HG02870 (cell line): ENCODE data around the gene MUTYH.
"Not testable (repeated sequence)": the region's sequence is repeated elsewhere in the genome, so short reads cannot be mapped to it uniquely, and the experiment has no call there.

Experiments
- ATAC-seq: cut with Tn5 transposase; IDR thresholded peaks from one replicate; pipeline ENCODE4 v1.9.1; 2021; ENCODE audit warnings: mild to moderate bottlenecking, moderate library complexity; ENCODE audit not compliant: unreplicated experiment

MUTYH gene

DNA sequence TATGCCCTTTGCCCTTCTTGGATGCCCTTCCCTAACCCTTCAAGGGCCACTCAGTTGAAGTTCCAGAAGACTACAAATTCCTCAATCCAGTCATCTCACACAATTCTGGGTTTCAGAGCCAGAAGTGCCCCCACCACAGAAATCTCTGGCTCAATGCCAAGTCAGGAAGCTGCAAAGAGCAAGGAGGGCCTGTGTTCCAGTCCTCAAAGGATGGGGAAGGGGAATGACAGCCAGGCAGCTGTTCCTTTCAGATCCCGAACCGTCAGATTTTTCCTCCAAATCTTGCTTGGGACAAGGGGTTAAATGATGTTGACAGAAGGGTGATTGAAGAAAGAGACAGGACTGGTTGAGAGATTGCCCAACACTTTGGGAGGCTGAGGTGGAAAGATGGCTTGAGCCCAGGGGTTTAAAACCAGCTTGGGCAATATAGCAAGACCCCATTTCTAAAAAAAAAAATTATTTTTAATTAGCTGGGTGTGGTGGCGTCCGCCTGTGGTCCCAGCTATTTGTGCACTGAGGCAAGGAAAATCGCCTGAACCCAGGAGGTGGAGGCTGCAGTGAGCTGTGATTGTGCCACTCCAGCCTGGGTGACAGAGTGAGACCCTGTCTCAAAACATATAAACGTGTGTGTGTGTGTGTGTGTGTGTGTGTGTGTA, 14.3 kb downstream of the MUTYH start:
- no peak for ATAC-seq

DNA sequence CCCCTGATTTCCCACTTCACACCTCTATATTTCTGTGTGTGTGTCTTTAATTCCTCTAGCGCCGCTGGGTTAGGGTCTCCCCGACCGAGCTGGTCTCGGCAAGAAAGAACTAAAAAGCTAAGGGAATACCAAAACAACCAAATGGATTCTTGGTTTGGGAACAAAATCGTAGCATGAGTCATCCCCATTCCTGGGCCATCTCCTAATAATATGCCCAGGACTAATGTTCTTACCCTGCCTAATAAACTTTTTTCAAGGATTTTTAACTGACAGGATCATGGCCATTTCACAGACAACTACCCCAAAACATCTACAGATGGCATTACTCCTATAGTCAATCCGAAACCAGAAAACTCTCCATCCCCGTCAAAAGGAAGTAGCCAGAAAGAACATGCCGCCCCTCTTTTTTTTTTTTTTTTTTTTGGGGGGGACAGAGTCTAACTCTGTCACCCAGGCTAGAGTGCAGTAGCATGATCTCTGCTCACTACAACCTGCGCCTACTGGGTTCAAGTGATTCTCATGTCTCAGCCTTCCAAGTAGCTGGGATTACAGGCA, 17.7 kb downstream of the MUTYH start:
- no peak for ATAC-seq

DNA sequence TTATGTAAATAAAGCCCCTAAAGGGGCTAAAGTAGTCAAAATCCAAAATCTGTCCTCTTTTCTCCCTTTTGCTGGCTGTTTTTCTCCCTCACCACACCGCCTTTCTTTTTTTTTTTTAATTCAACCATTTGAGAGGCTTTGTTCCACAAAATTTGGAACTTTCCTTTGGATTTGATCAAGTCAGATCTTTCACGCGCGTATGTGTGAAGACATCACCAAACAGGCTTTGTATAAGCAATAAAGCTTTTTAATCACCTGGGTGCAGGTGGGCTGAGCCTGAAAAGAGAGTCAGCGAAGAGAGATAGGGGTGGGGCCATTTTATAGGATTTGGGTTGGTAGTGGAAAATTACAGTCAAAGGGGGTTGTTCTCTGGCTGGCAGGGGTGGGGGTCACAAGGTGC, 18.8 kb downstream of the MUTYH start:
- ATAC-seq: no peak

DNA sequence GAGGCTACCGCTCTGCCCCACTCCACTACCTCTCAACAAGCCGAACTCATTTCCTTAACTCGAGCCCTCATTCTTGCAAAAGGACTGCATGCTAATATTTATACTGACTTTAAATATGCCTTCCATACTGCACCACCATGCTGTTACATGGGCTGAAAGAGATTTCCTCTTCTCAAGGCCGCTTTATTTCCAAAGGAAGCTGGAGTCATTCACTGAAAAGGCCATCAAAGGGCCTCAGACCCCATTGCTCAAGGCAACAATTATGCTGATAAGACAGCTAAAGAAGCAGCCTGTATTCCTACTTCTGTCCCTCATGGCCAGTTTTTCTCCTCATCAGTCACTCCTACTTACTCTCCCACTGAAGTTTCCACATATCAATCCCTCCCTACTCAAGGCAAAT, 20.5 kb downstream of the MUTYH start:
- no peak for ATAC-seq

DNA sequence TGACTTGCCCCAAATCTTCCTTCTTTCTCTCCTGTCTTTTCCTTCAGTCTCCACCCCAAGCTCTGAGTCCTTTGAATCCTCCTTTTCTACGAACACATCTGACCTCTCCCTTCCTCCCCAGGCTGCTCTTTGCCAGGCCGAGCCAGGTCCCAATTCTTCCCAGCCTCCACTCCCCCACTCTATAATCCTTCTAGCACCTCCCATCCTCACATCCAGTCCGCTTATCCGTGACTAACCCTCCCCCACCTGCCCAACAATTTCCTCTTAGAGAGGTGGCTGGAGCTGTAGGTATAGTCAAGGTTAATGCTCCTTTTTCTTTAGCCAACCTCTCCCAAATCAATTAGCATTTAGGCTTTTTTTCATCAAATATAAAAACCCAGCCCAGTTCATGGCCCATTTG, 23.1 kb downstream of the MUTYH start:
- ATAC-seq: no peak

DNA sequence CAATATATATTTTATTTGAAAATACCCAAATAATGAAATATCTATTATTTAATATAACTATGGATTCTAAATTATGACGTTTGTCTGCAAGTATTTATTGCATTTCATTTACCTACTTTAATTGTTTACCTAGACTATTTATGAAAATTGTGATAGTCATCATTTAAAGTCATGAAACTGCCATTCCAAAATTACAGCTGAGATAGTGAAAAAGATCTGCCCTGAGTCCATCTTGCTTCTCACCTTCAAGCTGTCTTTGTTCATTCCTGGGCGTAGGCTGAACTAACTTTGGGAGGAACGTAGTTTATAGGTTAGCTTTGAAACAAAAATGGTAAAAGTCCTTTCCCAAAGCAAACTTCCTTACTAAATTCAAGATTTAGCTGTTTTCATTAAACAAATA, 26.0 kb downstream of the MUTYH start:
- ATAC-seq: no peak

DNA sequence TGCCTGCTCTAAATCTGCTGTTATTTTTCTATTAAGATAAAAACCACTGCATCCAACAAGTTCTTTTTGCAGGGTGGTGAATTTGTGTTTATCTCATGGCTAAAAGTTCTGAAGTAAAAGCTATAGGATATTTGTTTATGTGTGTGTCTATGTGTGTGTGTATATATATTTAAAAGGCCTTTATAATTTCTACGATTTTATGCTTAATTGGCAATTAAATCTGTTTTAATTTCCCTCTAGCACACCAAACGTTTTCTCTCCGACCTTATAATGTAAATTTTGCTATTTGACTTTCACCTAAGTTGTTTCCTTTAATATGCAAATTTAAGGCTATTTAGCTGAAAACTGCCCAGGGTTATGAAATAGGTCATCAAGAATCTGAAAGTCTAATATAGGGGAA, 33.3 kb downstream of the MUTYH start:
- no peak for ATAC-seq

DNA sequence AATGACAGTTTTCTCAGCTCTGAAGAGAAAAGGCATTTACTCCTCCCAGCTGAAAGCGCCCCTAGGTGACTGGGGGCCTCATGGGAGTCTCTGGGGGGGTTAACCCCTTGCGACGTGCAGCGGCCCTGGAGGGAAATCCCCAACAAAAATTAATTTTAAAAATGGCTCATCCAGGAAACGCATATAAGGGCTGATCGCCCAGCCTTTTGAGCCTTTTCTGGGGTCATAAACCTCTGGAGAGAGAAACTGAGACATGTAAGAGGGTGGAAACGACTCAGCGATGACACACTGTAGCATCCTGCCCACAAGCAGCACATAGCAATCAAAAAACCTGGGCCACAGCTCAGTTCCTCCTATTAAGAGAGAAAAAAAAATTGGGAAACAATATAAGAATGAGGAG, 33.9 kb downstream of the MUTYH start:
- no peak for ATAC-seq

DNA sequence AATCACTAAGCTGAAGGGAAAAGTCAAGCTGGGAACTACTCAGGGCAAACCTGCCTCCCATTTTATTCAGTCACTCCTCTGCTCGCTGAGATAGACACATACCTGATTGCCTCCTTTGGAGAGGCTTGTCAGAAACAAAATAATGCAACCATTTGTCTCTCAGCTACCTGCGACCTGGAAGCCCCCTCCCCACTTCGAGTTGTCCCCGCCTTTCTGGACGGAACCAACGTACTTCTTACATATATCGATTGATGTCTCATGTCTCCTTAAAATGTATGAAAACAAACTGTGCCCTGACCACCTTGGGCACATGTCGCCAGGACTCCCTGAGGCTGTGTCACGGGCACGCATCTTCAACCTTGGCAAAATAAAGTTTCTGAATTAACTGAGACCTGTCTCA, 35.0 kb downstream of the MUTYH start:
- ATAC-seq: no peak

DNA sequence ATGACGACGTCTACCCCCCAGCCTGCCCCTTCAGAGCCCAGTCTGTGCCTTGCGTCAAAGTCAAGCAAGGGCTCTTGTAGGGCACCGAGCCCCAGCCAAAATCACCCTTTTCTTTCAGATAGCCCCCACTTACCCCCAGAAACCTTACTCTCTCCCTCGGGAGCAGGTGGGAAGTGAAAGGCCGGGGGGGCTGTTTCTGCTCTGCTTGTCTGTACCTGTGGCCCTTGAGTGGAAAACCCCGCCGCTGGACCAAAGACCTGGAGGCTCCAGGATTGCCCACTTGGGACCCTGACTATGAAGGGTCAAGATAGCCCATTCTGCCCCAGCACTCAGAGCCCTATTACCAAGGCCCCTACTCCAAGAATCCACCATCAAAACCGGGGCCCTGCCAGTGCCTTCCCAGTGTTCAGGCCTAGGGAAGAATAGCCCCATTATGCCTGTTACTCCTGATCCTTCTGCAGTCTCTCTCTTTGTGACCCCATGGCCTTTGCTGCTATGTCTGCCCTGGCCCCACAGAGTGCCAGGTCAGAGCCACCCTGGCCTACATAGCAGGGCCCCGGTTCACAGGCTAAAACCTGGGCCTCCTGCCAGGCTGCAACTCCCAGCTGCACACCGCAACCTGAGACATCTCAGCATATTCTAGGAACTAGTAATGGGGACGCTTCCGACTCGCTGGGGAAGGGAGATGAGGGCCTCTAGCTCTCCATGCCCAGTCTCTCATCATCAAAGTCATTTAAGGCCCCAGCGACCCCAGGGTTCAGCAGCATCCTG, 35.7 kb downstream of the MUTYH start:
- no peak for ATAC-seq

DNA sequence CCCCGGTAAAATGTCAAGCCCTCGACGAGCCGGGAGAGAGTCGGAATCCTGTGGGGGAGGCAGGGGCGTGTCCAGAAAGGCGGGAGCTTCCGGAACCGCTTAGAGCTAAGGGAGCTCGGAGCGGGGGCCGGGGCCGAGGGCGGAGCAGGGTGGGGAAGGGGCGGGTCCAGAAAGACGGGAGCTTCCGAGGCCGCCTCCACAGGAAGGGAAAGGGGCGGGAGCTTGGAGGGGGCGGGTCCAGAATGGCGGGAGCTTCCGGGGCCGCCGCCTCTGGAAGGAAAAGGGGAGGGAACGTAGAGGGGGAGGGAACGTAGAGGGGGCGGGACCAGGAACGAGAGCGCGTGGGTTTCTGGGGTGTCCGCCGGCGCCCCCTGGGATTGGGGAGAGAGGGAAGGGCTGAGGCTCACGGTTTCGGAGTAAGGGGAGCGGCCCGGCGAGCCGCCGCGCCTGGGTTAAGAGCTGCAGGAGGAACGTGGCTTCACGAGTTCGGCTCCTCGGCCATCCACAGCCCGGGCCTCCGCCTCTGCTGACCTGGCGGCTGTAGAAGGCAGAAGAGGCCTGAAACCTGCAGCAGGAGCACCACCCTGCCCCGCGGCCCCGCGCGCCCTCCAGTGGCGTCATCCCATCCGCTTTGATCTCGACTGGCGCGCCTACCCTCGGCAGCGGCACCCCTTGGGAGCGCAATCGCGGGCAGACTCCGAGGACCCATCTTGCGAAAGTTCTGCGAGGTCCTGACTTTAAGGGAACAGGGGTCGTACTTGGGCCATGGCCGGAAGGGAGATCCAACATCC, 36.5 kb downstream of the MUTYH start:
- ATAC-seq: peak; percentile 64

DNA sequence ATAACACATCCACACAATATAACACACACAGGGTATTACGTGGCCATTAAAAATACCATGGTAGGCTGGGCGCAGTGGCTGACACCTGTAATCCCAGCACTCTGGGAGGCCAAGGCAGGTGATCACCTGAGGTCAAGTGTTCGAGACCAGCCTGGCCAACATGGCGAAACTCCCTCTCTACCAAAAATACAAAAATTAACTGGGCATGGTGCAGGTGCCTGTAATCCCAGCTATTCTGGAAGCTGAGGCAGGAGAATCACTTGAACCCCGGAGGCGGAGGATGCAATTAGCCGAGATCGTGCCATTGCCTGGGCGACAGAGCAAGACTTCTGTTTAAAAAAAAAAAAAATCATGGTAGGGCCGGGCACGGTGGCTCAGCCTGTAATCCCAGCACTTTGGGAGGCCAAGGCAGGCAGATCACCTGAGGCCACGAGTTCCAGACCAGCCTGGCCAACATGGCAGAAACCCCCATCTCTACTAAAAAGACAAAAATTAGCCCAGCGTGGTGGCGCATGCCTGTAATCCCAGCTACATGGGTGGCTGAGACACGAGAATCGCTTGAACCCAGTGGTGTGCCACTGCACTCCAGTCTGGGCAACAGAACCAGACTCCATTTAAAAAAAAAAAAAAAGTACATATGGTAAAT, 37.6 kb downstream of the MUTYH start:
- ATAC-seq: no peak

DNA sequence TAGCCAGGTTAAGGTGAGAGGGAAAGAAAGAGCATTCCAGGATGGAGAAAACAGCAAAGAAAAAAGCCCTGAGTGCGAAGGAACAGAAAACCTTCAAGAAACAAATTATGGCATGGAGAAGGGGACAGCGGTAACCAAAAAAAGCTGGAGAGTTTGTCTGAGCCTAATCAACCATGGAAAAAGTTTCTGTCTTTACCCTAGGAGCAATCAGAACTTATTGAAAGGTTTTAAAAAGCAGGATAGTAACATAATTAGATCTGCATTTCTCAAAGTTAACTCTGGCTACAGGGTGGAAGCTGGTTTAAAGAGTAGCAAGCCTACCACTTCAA, 39.6 kb downstream of the MUTYH start:
- ATAC-seq: no peak

DNA sequence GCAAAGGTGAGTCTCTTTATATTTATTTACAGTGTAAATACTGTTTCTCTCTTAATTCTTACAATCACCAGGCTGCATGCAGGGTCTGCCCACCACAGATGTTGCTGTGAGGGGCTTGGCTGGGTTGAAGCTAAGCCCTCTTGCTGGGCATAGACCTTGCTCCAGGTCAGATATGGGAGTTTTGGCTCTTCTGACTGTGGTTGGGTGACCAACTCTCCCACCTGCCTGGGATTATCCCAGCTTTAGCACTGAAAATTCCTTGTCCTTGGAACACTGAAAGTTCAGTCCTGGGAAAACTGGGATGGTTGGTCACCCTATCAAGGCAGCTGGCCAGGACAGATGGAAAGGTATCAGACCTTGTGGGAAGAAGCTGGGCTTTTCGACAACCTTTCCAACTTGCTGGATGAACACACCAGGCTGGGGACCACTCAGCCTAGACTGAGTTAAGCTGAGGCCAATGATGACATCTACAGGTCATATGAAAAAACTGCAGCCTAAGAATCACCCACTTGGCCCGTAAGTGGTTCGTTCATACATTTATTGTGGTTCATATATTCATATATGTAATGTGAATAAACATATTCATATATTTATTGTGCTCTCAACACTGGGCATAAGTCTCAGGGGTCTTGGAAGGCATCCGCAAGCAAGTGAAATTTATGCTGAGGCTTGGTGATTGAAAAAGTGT, 40.1 kb downstream of the MUTYH start:
- ATAC-seq: no peak

DNA sequence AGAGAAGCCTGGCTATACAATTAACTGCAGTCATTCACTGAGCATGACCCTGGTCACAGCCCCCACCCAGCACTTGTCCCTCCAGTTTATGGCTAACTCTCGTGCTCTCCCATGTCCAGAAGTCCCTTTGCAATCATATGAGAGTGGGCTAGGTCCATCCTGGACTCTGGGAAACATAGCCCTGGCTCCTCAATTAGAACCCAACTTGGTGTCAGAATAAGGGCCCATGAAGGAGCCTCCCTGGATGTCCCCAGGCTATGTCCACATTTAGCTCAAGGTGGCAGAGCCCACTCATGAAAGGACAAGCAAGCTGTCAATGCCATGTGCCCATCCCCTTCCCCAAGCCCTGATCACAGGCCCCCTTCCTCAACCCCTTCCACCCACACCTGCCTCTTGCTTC, 40.9 kb downstream of the MUTYH start:
- ATAC-seq: no peak

DNA sequence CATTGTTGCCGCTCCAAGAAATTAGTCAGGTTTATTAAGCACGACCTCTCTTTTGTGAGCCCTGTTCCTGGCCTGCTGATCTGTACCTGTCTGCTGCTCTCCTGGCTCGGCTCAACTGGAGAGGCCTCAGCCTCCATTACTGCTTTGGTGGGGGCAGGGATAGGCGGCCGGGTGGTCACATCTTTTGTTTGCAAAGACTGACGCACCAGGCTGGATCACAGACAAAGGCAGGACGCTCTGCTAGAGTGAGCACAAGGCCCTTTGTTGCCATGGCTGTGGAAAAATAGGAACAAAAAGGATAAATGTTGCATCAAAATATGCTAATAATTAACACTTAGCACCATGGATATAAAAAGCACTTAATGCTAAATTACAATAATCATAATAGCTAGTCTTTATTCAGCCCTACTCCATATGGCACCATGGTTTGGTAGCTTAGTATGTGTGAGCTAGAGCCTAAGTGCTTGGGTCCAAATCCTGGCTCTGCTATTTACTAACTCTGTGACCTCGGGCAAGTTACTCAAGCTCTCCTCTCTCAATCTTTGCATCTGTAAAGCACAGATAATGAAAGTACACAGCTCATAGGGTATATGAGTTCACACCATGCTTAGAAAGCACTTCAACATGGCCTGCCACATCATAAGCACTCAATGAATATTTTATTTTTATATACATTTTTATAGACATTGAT, 42.4 kb downstream of the MUTYH start:
- no peak for ATAC-seq

DNA sequence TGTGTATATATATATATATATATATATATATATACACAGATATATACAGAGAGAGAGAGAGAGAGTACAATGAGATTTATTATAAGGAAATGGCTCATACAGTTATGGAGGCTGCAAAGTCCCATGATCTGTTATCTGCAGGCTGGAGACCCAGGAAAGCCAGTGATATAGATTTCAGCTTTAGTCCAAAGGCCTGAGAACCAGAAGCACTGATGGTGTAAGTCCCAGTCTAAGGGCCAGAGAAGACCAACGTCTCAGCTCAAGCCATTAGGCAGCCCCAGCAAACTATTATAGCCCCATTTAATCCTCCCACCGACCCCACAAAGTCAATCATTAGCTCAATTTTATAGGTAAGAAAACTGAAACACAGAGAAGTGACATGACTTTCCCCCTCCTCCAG, 48.5 kb downstream of the MUTYH start:
- no peak for ATAC-seq

DNA sequence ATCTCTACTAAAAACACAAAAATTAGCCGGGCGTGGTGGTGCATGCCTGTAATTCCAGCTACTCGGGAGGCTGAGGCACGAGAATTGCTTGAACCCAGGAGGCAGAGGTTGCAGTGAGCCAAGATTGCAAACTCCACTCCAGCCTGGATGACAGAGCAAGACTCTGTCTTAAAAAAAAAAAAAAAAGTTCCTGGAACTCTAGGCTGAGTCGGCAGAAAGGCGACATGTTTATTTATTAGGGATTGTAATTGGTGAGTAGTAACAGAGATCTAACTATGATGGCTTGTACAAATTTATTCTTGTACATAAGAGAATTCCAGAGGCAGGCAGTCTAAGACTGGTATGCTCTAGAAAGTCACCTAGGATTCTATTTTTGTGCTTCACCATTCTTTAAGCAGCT, 49.2 kb downstream of the MUTYH start:
- not testable (repeated sequence) for ATAC-seq

DNA sequence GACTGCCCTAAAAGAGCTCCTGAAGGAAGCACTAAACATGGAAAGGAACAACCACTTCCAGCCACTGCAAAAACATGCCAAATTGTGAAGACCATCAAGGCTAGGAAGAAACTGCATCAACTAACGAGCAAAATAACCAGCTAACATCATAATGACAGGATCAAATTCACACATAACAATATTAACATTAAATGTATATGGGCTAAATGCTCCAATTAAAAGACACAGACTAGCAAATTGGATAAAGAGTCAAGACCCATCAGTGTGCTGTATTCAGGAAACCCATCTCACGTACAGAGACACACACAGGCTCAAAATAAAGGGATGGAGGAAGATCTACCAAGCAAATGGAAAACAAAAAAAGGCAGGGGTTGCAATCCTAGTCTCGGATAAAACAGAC, 53.7 kb downstream of the MUTYH start:
- ATAC-seq: not testable (repeated sequence)

DNA sequence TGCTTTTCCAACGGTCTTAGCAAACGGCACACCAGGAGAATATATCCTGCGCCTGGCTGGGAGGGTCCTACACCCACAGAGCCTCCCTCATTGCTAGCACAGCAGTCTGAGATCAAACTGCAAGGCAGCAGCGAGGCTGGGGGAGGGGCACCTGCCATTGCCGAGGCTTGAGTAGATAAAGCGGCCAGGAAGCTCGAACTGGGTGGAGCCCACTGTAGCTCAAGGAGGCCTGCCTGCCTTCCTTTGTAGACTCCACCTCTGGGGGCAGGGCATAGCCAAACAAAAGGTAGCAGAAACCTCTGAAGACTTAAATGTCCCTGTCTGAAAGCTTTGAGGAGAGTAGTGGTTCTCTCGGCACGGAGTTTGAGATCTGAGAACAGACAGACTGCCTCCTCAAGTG, 55.4 kb downstream of the MUTYH start:
- ATAC-seq: not testable (repeated sequence)
